GM12874 (cell line): ENCODE results near the gene HKDC1.

Source experiments
- CTCF ChIP-seq: IDR thresholded peaks from 2 replicates; pipeline ENCODE4 v1.5.1; 2011; ENCODE audit warnings: low read depth, mild to moderate bottlenecking, control low read depth, low read length, moderate library complexity; ENCODE audit not compliant: insufficient read depth

Gene HKDC1

GRCh38 chr10:69239816-69240434 is 19.8 kb downstream of the HKDC1 start:
- TF ChIP-seq CTCF: no peak

DNA sequence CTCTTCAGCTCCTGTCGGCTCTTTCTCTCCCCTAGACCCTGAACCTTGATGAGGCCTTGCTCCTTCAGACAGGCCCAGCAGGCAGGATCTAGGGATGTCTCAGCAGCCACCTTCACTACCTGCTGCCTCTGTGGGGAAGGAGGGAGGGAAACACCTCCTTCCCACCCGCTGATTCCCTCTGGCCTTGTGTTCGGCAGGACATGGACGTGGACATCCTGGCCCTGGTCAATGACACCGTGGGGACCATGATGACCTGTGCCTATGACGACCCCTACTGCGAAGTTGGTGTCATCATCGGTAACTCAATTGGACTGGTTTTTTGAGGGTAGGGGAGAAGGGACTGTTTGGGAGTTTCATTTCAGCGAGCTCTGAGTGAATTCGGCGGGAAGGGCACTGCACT is 20.3 kb downstream of the HKDC1 start:
- TF ChIP-seq CTCF: no peak

- TF ChIP-seq CTCF: no peak
These were observed 21.4 kb downstream of the HKDC1 start for GRCh38 chr10:69241575-69241974.

DNA sequence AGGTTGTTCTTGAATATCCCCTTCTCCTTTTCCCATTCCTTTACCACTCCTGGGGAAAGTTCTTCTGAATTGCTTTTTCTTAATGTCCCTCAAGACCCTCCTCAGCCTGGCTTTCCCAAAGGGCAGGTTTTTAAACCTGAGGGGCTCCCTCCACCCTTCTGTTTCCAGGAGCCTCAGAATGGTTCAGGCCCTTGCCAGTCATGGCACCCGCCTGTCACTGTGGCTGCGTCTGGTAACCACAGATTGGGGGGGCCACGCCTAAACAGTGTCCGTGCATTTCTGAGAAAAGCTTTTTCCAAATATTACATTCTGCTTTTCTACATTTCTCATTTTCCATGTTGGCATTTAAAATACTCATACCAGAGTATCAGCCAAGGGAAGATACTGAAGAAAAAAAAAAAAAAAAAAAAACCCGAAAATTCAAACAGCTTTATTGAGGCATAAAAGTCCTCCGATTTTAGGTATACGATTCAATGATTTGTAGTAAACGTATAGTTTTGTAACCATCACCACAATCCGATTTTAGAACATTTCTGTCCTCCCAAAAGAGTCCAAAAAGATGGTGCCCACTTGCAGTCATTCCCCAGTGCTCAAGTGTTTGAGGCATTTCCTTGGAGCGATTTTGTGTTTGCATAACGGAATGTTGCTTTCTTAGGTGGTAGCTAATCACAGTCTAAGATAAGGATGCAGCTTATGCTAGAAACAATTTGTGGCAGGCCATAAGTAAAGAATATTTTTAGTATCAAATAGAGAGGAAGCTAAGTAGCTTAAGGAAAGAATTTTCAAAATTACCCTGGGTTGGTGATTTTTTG is 22.1 kb downstream of the HKDC1 start:
- TF ChIP-seq CTCF: no peak

GRCh38 chr10:69242852-69243212 is 22.7 kb downstream of the HKDC1 start:
- TF ChIP-seq CTCF: no peak

DNA sequence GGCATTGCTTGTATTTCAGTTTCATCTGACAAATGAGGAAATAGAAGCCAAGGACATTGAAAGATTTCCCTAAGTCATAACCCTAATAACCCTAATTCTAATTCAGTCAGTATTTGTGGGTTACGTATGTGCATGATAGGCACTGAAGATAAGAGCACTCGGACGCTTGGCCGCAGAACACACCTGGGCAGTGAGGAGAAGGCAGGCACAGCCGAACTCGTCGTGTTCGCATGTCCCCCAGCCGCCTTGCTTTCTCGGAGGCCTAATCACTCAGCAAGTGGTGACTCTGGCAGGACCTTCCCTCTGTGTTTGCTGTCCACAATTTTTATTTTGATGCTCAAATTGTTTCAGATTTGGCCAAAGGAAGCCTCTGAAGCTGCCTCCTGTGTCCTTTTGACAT is 23.7 kb downstream of the HKDC1 start:
- TF ChIP-seq CTCF: no peak

GRCh38 chr10:69246036-69246435 is 25.9 kb downstream of the HKDC1 start:
- TF ChIP-seq CTCF: no peak
